GM12801 (cell line): ENCODE measurements around the gene SRRM4.

ENCODE experiments used
- TF ChIP-seq, protein P1 (sequence below): IDR thresholded peaks from one replicate; pipeline ENCODE4 v1.5.1; 2011; ENCODE audit warnings: control low read depth; ENCODE audit not compliant: insufficient read length; ENCODE audit errors: extremely low read depth

SRRM4 gene

DNA sequence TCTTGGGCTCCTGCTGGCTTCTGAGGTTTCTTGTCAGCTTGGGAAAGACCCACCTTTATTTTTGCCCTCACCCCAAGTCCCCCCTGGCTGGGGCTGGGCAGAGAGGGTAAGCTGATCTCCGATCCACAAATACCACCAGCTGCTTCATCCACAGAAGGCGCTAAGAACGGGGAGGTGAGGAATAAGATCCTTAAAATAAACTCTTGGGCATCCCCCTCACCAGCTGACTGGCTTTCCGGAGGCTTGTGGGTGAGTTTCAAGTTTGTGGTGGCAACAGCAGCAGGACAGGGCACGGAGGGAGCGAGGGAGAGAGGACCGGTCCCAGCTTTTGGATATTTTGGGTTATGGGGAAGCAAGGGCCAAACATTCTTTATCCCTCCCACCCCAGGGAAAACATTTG is 176.6 kb downstream of the SRRM4 start:
- TF ChIP-seq, protein P1, sequence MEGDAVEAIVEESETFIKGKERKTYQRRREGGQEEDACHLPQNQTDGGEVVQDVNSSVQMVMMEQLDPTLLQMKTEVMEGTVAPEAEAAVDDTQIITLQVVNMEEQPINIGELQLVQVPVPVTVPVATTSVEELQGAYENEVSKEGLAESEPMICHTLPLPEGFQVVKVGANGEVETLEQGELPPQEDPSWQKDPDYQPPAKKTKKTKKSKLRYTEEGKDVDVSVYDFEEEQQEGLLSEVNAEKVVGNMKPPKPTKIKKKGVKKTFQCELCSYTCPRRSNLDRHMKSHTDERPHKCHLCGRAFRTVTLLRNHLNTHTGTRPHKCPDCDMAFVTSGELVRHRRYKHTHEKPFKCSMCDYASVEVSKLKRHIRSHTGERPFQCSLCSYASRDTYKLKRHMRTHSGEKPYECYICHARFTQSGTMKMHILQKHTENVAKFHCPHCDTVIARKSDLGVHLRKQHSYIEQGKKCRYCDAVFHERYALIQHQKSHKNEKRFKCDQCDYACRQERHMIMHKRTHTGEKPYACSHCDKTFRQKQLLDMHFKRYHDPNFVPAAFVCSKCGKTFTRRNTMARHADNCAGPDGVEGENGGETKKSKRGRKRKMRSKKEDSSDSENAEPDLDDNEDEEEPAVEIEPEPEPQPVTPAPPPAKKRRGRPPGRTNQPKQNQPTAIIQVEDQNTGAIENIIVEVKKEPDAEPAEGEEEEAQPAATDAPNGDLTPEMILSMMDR, result no peak

DNA sequence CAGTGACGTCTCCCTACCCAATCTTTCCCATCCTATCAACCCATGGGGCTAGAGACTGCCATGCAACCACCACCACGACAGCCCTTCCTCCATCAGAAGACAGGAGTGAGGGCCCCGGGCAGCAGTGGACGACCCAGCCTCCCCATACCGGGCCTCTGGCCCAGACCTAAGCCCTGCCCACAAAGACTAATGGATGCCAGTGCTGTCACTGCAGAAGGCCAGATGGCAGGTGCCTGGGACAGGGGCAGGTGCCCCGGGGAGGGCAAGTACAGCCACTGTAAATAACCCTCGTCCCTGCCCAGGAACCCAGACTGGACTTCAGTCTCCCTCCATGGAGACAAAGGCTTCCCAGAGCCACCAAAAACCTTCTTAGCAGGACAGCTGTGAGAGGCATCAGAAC is 177.1 kb downstream of the SRRM4 start:
- TF ChIP-seq, protein P1, result no peak

DNA sequence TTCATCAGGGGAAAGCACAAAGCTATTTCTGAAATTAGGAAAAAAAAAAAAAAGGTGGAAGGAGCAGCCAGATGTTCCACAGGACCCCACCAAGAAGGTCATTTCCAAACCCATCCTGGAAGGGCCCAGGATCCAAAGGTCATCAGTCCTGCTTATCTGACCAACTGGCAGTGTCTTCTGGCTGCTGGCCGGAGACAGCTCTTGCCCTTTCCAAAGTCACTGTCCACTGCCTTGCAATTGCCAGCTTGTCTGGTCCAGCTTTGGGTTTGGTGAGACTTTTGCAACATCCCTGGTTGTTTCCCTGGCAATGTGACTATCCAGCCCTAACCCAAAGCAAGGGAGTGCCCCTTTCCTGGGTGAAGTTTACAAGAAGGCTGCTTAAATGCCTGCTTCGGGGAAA is 178.5 kb downstream of the SRRM4 start:
- TF ChIP-seq, protein P1, result no peak

DNA sequence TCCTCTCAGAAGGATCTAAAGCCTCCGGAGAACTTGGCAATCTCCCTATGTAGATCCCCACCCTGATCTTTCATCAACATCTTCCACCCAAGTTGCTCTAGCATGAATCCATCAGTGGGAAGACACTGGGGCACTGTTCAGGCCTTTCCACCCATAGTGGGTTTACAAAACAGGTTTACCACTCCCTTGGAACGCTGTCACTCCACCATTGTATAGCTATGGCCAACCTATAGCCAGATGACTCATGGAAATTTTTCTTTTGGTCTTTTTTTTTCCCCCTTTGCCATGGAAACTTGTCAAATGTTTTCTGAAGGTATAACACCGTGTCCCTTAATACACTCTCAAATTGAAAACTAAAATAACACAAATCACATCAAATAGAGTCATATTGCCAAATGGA is 186.6 kb downstream of the SRRM4 start:
- TF ChIP-seq, protein P1, result no peak

DNA sequence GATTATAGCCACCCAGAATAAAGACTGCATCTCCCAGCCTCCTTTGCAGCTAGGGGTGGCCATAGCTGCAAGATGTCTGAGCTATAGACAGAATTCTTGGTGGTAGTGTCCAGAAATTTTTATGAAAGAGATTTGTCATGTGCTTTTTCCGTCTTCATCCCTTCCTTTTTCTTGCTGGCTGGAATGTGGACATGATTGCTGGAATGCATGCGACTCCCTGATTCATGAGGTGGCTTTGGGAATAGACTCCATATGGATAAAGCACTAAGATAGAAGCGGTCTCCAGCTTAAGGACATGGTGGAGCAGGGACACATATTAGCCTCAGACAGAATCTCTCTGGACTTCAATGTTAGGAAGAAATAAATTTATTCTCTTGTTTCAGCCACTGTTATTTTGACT is 187.4 kb downstream of the SRRM4 start:
- TF ChIP-seq, protein P1, result no peak

DNA sequence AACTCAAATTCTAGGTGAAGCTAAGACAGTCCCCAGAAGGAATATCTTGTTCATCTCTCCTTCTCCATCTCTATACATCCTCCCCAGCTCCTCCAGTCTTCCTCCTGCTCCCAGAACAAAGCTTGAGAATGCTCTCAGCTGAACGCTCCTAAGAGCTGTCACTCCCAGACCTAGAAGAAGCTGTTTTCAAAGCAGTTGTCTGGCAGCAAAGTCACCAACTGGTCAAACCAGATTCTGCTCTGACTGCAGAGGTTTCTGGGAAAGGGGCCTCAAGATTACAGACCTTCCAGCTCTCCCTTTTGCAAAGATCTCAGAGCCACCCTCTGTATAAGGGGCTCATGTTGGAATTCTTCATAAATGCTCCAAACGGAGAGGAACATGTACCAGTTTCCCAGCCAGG is 187.8 kb downstream of the SRRM4 start:
- TF ChIP-seq, protein P1, result no peak

DNA sequence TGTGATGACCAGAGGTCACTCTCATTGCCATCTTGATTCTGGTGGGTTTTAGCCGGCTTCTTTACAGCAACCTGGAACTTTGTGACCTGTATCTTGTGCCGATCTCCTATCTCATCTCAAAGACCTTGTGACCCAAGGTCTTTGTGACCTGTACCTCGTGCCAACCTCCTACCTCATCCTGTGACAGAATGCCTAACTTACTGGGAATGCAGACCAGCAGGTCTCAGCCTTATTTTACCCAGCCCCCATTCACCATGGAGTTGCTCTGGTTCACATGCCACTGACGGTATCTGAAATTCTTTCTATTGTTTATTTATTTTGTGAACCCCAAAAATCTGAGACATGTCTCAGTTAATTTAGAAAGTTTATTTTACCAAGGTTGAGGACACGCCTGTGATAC is 189.9 kb downstream of the SRRM4 start:
- TF ChIP-seq, protein P1, result no peak
